Measurements from ENCODE around the gene WDR27. TPM values are rescaled to one million over a fixed set of nuclear protein-coding genes. Genes with fewer than 3 reads are reported as not detected.
A peak's percentile ranks its signal among the peaks of the same experiment; 100 is the strongest.

WDR27 gene
- total RNA-seq, 2 experiments from 2014 or later, result 22.9 to 25.3 TPM

DNA sequence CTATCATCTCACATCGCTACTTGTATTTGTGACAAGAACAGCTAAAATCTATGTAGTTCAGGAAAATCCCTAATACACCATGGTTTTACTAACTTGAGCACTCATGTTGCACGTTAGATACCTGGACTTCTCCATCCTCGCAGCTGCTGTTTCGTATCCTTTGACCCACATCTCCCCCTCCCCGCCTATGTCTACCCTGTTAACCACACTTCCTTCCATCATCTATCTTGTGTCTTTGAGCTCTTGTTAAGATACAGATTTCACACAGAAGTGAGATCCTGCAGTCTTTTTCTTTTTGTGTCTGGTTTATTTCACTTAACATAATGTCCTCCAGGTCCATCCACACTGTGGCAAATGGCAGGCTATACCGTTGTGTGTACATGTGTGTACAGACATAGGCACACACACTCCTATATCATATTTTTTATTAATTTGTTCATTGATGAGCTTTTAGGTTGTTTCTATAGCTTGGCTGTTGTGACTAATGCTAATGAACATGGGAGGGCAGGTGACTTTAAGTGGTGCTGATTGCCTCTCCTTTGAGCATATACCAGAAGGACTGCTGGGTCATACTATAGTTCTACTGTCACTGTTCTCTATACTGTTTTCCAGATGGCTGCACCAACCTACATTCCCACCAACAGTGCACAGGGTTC is 117.8 kb downstream of the WDR27 start:
- H3K4me3 Mint-ChIP-seq, result peak overlapping the region; percentile 7
- ATAC-seq, result peak; percentile 91
- POLR2A ChIA-PET, result interaction anchor here (0.6 to 1.2 kb wide), 3 partner anchors 16 to 49 kb away, joined by 3 read pairs; no protein-coding TSS in a partner anchor

DNA sequence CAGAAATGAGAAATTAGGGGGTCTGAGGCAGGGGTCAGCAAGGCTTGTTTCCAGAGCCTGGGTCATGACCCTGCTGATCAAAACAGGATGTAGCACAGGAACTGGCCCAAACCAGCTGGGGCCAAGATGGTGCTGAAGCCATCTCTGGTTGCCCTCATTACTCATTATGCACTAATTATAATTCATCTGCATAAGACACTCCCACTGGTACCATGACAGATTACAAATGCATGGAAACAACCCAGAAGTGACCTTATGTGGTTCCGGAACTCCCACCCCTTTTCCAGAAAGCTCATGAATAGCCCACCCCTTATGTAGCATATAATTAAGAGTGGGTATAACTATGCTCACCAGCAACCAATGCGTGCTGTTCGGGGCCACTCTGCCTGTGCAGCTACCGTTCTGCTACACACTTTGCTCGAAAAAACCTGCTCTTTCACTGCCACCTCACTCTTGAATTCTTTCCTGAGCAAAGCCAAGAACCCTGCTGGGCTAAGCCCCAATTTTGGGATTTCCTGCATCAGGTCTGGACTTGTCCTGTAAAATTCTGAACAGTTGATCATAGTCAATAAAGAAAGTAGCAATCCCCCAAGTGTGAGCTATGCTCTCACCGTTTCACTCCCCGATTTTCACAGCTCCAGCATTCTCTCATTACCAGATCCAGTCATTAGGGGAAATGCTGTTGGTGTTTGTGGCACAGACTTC is 122.3 kb downstream of the WDR27 start:
- no peak overlapping the region for H3K27ac Mint-ChIP-seq
- POLR2A ChIA-PET, result no interaction called here
- ATAC-seq, result no peak

More for the DNA sequence above, 117.8 kb downstream of the WDR27 start:
- Mint-ChIP-seq H3K9me3 (ENCODE audit: insufficient read depth) (peaks cover 4% of the 10 kb centered on the region), H3K36me3 (ENCODE audit: low read depth) (peaks cover 4% of the 10 kb centered on the region), H3K27me3 (ENCODE audit: low read depth) (no peaks in the 10 kb centered on the region), H3K27ac (peak overlapping the region; percentile 76), H3K4me1 (ENCODE audit: low read depth) (peaks cover 37% of the 10 kb centered on the region)
- CTCF ChIA-PET, result interaction anchor here (0.6 to 1.5 kb wide), 4 partner anchors 9 to 1000 kb away, joined by 3 to 5 read pairs (median 3); partner anchors contain the start of gene PDCD2
- no peak for DNase-seq

DNA sequence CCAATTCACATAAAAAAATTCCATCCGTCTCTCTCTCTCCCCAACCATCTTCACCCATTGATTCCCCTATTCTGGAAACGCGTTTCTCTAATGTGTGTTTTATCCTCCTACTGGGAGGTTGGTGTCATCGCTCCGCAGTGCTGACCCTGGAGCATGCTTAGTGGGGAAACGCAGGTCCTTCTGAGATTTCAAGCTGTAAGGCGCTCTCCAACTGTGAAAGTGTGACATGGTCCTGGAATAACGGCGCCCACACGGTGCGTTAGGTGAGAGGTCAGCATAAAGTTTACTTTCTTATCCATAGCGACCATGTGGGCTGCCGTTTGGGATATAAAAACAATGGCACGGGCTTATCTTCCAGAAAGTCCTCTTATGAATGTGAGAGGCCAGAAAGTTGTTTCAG is 123.9 kb downstream of the WDR27 start:
- ChIA-PET CTCF (no interaction called here), POLR2A (no interaction called here)
- Mint-ChIP-seq H3K27ac (no peak overlapping the region), H3K9me3 (ENCODE audit: insufficient read depth) (no peaks in the 10 kb centered on the region), H3K4me3 (no peak overlapping the region), H3K36me3 (ENCODE audit: low read depth) (no peaks in the 10 kb centered on the region), H3K4me1 (ENCODE audit: low read depth) (peaks cover 10% of the 10 kb centered on the region), H3K27me3 (ENCODE audit: low read depth) (peaks cover 1% of the 10 kb centered on the region)
- no peak for DNase-seq
- no peak for ATAC-seq

More for the DNA sequence above, 122.3 kb downstream of the WDR27 start:
- H3K27me3 Mint-ChIP-seq (ENCODE audit: low read depth), result no peaks in the 10 kb centered on the region
- no peaks in the 10 kb centered on the region for H3K36me3 Mint-ChIP-seq (ENCODE audit: low read depth)
- CTCF ChIA-PET, result no interaction called here
- DNase-seq, result no peak
- H3K4me1 Mint-ChIP-seq (ENCODE audit: low read depth), result peaks cover 24% of the 10 kb centered on the region
- no peaks in the 10 kb centered on the region for H3K9me3 Mint-ChIP-seq (ENCODE audit: insufficient read depth)
- no peak overlapping the region for H3K4me3 Mint-ChIP-seq

DNA sequence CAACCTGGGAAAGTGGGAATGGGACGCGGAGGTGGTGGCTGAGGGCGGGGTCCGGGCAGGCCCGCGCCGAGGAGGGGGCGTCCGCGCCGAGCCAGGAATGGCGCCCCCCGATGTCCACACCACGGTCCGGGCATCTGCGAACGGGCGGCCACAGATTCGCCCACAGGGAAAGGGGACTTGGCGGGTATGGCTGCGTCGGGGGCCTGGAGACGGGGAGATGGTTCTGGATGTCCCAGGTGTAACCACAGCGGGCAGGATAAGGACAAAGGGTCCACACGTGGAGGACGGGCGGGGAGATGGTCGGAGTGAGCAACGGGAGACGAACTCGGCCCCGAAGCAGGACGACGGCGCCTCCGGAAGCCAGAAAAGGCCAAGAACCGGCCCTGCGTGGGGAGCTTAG is 124.6 kb downstream of the WDR27 start:
- Mint-ChIP-seq H3K27me3 (ENCODE audit: low read depth) (peaks cover 3% of the 10 kb centered on the region), H3K36me3 (ENCODE audit: low read depth) (no peaks in the 10 kb centered on the region), H3K9me3 (ENCODE audit: insufficient read depth) (no peaks in the 10 kb centered on the region), H3K4me3 (no peak overlapping the region), H3K4me1 (ENCODE audit: low read depth) (peaks cover 6% of the 10 kb centered on the region), H3K27ac (no peak overlapping the region)
- DNase-seq, result no peak
- CTCF ChIA-PET, result no interaction called here
- POLR2A ChIA-PET, result no interaction called here
- no peak for ATAC-seq

DNA sequence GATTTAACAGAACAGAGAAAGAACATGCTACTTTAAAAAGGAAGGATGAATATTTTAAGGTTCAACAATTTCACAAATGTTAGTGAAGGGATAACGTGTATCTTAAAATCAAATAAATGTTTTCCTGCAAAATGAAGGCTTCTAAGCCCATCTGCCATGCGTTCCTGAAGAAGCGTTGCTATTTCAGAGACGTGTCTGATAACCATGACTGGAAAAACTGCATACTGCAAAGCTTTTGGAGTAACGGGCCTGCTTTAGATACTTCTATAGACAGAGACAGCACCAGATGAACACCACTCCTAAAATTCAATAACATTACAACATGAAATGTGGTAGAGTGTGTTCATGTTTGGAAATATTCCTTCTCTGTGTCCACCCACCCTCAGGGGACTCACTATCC is 126.0 kb downstream of the WDR27 start:
- CTCF ChIA-PET, result interaction anchor here (1.0 kb wide), 1 partner anchor 41 kb away, joined by 3 read pairs; no protein-coding TSS in a partner anchor
- POLR2A ChIA-PET, result no interaction called here
- H3K27ac Mint-ChIP-seq, result no peak overlapping the region
- no peak for DNase-seq
- H3K4me1 Mint-ChIP-seq (ENCODE audit: low read depth), result peaks cover 8% of the 10 kb centered on the region
- no peaks in the 10 kb centered on the region for H3K9me3 Mint-ChIP-seq (ENCODE audit: insufficient read depth)
- H3K4me3 Mint-ChIP-seq, result no peak overlapping the region
- no peaks in the 10 kb centered on the region for H3K36me3 Mint-ChIP-seq (ENCODE audit: low read depth)
- no peak for ATAC-seq
- H3K27me3 Mint-ChIP-seq (ENCODE audit: low read depth), result peaks cover 3% of the 10 kb centered on the region

DNA sequence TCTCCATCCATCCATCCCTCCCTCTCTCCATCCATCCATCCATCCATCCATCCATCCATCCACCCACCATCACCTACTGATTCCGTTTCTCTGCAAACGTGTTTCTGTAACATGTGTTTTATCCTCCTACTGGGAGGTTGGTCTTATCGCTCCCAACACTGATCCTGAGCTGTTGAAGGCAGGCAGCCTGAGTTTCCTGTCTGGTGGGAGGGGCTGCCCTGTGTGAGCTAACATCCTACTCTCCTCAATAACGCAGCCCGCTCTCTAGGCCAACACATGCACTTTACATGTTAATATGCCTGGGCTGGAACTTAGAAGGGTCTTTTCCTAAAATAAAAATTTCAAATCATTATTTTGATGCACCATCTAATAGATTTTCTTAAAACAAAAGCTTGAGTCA is 126.5 kb downstream of the WDR27 start:
- Mint-ChIP-seq H3K36me3 (ENCODE audit: low read depth) (no peaks in the 10 kb centered on the region), H3K4me1 (ENCODE audit: low read depth) (peaks cover 10% of the 10 kb centered on the region), H3K27ac (no peak overlapping the region), H3K4me3 (no peak overlapping the region), H3K27me3 (ENCODE audit: low read depth) (peaks cover 3% of the 10 kb centered on the region), H3K9me3 (ENCODE audit: insufficient read depth) (no peaks in the 10 kb centered on the region)
- DNase-seq (no peak), ATAC-seq (no peak)
- ChIA-PET POLR2A (no interaction called here), CTCF (interaction anchor here (1.0 to 1.1 kb wide), 2 partner anchors 9 to 40 kb away, joined by 3 to 5 read pairs; no protein-coding TSS in a partner anchor)

DNA sequence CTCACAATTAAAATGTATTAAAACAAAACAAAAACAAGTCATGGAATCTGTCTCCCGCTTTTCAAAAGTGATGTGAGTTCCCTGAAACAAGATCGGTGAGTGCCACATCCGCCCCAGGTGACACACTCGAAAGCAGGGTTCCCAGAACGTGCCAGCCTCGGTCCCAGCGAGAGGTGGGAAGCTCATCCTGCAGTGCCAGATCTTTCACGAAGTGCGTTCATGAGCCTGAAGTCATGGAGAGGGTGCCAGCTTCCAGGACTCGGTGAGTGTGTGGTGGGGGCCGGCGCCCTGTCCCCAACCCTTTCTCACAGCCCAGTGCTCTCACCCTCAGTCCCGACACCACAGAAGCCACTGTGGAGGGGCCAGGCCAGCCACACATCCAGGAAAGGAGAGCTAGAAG is 127.4 kb downstream of the WDR27 start:
- no peak overlapping the region for H3K27ac Mint-ChIP-seq
- H3K4me3 Mint-ChIP-seq, result no peak overlapping the region
- no peaks in the 10 kb centered on the region for H3K9me3 Mint-ChIP-seq (ENCODE audit: insufficient read depth)
- ChIA-PET POLR2A (no interaction called here), CTCF (interaction anchor here (1.1 kb wide), 1 partner anchor 9 kb away, joined by 5 read pairs; no protein-coding TSS in a partner anchor)
- no peaks in the 10 kb centered on the region for H3K36me3 Mint-ChIP-seq (ENCODE audit: low read depth)
- no peak for DNase-seq
- no peak for ATAC-seq
- H3K4me1 Mint-ChIP-seq (ENCODE audit: low read depth), result peaks cover 12% of the 10 kb centered on the region
- peaks cover 5% of the 10 kb centered on the region for H3K27me3 Mint-ChIP-seq (ENCODE audit: low read depth)

DNA sequence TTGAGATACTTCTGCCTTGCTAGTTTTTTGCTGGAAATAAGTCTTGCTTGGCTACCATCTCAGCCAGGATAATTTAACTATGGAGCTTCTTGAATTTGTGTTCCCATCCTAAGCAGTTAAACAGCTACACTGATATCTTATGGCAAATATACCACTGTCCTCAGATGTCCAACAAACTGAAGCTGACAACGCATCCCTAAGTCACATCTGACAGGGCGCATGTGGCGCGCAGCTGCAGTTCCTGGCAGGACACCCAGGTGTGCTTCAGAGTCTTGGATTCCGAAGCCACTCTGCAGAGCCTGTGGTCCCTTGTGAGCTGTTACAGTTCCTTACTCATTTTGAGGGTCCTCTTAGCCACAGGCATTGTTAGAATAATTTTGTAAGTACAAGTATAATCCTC is 127.9 kb downstream of the WDR27 start:
- Mint-ChIP-seq H3K4me3 (no peak overlapping the region), H3K27ac (no peak overlapping the region), H3K27me3 (ENCODE audit: low read depth) (peaks cover 5% of the 10 kb centered on the region), H3K36me3 (ENCODE audit: low read depth) (no peaks in the 10 kb centered on the region), H3K4me1 (ENCODE audit: low read depth) (peaks cover 13% of the 10 kb centered on the region), H3K9me3 (ENCODE audit: insufficient read depth) (no peaks in the 10 kb centered on the region)
- POLR2A ChIA-PET, result no interaction called here
- no peak for ATAC-seq
- CTCF ChIA-PET, result no interaction called here
- no peak for DNase-seq

DNA sequence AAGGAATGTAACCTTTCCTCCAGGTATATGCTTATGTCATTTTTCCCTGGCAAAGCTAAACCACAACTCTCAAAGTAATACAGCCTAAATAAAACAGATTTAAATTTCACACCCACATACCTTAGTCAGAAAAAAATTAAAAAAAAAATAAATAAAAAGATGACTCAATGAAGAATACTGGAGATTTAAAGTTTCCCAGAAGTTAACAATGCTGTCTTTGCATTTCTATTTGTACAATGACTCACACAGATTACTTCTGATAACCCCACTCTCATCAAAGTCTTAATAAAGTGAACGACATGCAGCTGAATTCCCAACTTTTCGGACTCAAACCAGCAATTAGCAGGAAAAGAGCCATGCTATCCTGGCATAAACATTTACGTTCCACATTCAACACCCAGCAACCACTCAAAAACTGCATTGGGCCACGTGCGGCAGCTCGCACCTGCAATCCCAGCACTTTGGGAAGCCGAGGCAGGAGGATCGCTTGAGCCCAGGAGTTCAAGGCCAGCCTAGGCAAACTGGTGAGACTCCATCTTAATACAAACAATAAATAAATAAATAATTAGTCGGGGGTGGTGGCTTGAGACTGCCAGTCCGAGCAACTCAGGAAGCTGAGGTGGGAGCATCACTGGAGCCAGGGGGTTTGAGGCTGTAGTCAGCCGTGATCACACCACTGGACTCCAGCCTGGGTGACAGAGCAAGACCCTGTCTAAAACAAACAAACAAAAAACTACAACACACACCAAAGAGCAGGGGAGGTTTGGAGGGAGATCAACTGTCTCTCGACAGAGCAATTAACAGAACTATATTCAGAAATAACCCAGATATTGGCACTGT is 130.5 kb downstream of the WDR27 start:
- no peaks in the 10 kb centered on the region for H3K9me3 Mint-ChIP-seq (ENCODE audit: insufficient read depth)
- no peak for ATAC-seq
- H3K27ac Mint-ChIP-seq, result no peak overlapping the region

DNA sequence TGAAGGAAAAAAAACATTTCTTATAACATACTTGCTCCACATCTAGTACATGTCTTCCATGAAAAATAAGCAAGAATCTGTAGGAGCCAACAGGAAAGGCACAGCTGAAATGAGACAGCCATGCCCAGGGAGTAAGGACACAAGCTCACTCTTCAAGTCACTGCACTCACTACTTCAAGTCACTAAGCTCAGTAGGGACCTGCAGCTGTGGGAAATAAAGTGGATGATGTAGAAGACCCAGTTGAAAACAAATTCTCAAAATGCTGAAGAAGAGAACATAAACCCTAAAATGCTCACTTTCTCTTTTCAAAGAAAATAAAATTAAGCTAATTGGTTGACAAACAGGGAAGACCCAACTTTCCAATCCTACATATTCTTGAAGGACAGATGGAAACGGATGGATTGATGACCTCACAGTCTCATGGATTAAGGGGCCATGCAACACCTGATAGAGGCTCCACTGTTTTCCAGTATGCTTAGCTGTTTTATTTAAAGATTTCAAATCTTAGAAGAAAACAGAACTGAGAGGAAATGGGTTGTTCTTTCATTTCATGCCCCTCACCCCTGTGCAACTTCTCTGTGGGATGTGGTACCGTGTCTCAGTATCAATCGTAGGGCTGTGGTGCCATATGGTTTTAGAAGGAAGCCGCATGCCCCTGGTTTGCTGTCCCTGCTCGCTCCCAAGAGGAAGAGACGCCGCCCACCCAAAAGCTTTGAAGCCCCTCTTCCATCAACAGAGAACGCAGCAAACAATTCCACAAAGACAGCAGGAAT is 133.3 kb downstream of the WDR27 start:
- no peaks in the 10 kb centered on the region for H3K9me3 Mint-ChIP-seq (ENCODE audit: insufficient read depth)
- H3K36me3 Mint-ChIP-seq (ENCODE audit: low read depth), result peaks cover 3% of the 10 kb centered on the region
- CTCF ChIA-PET, result interaction anchor here (1.0 to 1.4 kb wide), 2 partner anchors 12 to 39 kb away, joined by 3 read pairs; no protein-coding TSS in a partner anchor
- H3K4me1 Mint-ChIP-seq (ENCODE audit: low read depth), result peaks cover 30% of the 10 kb centered on the region
- DNase-seq, result peak; percentile 52
- peak overlapping the region; percentile 57 for H3K4me3 Mint-ChIP-seq
- peak overlapping the region; percentile 54 for H3K27ac Mint-ChIP-seq
- POLR2A ChIA-PET, result interaction anchor here (1.0 to 1.6 kb wide), 3 partner anchors 10 to 133 kb away, joined by 3 to 4 read pairs (median 3); partner anchors contain the start of genes C6orf120 and WDR27
- H3K27me3 Mint-ChIP-seq (ENCODE audit: low read depth), result peaks cover 13% of the 10 kb centered on the region
- ATAC-seq, result peak; percentile 80

More for the DNA sequence above, 130.5 kb downstream of the WDR27 start:
- H3K4me1 Mint-ChIP-seq (ENCODE audit: low read depth), result peaks cover 30% of the 10 kb centered on the region
- ChIA-PET POLR2A (no interaction called here), CTCF (interaction anchor here (1.1 kb wide), 1 partner anchor 12 kb away, joined by 3 read pairs; no protein-coding TSS in a partner anchor)
- DNase-seq, result no peak
- peaks cover 3% of the 10 kb centered on the region for H3K36me3 Mint-ChIP-seq (ENCODE audit: low read depth)
- H3K27me3 Mint-ChIP-seq (ENCODE audit: low read depth), result peaks cover 13% of the 10 kb centered on the region
- no peak overlapping the region for H3K4me3 Mint-ChIP-seq

DNA sequence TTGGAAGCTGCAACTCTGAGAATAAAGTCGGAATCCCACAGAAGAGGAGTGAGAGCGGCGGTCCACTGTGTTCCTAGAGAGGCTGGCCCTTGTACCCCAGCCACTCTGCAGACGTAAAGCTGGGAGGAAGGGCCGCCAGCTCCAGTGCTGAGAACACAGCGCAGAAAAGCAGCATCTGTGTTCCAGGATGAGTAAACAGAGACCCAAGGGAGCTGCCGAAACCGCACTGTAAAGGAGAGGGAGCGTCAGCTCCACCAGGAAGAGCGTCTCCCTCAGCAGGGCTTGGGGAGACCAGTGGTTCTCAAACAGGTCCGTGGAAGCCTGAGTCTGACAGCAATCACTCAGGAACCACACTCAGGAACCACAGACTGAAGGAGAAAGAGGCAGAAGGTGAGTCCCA is 134.0 kb downstream of the WDR27 start:
- peaks cover 14% of the 10 kb centered on the region for H3K27me3 Mint-ChIP-seq (ENCODE audit: low read depth)
- POLR2A ChIA-PET, result interaction anchor here (1.6 kb wide), 1 partner anchor 16 kb away, joined by 3 read pairs; no protein-coding TSS in a partner anchor
- CTCF ChIA-PET, result no interaction called here
- H3K36me3 Mint-ChIP-seq (ENCODE audit: low read depth), result peaks cover 3% of the 10 kb centered on the region
- H3K9me3 Mint-ChIP-seq (ENCODE audit: insufficient read depth), result no peaks in the 10 kb centered on the region
- DNase-seq (no peak), ATAC-seq (no peak)
- H3K27ac Mint-ChIP-seq, result peak overlapping the region; percentile 46
- H3K4me1 Mint-ChIP-seq (ENCODE audit: low read depth), result peaks cover 30% of the 10 kb centered on the region
- H3K4me3 Mint-ChIP-seq, result no peak overlapping the region
